Activated naive CD4-positive, alpha-beta T cell (primary cell): ENCODE data around the gene FOXE1.

Source experiments
- DNase-seq, 4 experiments: peaks; one replicate each; lab custom pipeline; 2025; lab: John Stamatoyannopoulos, UW

FOXE1 gene

DNA sequence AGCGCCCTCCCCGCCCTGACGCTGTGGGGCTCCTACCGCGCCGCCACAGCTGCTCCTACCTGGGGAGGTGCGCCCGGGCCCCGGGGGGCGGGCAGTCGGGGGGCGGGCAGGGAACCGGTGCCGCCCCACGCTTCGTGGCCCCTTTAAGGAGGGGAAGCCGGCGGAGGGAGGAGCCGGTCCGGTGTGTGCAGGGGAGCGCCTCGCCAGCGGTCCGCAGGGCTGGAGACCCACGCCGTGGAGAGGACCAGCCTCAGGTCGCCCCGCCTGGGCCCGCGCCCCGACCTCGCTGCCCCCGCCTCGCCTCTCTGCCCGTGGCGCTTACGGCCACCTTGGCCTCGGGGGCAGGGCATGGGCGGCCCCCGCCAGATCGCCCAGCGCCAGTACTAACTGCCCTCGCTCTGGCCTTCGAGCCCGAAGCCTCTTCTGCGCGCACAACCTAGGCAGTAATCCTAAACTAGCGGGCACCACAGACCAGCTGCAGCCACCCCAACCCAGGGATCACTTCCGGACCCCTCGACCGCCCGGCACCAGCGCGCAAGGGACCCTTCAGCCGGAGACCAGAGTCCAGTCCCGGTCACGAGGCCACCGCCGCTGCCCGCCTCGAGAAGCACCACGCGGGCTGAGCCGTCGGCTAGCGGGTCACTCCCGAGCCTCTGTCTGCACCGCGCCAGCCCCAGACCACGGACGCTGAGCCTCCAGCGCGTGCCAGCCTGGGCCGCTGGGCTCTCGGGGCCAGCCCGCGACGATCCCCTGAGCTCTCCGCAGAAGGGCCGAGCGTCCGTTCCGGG lies at the start of gene FOXE1:
Gene FOXE1, plus strand, starts transcription at position 171 of the 788 bp plus-strand sequence. CDS start 689 bp downstream, outside the sequence.
- no peak for DNase-seq

DNA sequence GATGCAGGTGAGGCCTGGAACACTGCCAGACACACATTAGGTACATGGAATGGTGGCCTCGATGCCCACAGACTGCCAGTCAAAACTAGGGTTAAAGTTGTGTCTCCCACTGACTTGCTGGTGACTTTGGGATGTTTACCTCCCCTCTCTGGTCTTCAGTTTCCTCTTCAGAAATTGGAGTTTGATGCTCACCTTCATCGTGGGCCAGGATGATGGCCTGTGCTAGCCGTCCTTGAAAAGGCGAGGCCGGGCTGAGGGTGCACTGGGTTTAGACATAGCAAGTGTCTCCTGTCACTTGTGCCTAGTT lies 49.0 kb upstream of the FOXE1 start:
- no peak for DNase-seq

DNA sequence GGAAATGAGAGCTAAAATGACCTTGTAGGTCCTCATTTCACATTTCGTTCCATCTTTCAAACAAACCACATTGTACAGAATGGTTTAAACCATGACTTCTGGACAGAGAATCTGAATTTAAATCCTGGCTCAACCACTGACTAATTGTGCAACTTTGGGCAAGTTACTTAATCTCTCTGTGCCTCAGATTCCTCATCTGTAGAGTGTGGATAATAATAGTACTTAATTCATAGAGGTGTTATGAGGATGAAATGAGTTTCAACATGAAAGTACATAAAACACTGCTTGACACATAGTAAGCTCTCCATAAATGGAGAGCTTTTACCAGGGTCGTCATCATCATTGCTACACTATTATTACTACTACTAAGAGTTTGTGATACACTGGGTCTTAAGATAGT lies 46.3 kb upstream of the FOXE1 start:
- no peak for DNase-seq

DNA sequence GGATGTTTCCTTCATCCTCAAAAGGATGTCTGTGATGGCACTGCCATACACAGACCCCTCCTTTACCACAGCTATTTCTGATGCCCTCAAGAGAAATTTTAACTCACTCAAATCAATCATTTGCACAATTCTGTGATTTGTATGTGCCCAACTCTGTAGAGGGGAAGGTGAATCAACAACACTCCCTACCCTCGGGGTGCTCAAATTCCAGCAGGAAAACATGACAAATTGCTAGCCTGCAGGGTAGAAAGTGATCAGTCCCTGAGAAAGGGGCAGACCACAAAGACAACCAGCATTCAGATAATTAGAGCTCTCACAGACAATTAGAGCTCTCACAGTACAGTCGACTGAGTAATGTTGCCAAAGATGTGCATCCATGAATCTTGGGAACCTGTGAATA lies 45.3 kb upstream of the FOXE1 start:
- DNase-seq: no peak

DNA sequence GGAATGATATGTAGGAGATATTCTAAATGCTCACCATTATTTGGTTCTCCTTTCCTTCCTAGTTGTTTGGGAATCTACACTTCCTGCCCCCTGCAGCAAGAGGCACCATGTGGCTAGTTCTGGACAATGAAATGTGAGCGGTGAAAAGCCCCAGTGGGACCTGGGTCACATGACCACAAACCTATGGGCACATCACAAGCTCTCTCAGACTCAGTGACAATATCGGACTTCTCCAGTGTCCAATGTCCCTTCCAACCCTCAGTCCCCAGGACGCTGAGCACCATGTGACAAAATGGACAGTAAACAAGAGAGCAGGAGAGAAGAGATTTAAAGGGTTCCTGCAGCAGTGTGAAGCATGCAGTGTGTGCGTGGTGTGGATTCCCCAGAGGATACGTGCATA lies 44.6 kb upstream of the FOXE1 start:
- DNase-seq: no peak

DNA sequence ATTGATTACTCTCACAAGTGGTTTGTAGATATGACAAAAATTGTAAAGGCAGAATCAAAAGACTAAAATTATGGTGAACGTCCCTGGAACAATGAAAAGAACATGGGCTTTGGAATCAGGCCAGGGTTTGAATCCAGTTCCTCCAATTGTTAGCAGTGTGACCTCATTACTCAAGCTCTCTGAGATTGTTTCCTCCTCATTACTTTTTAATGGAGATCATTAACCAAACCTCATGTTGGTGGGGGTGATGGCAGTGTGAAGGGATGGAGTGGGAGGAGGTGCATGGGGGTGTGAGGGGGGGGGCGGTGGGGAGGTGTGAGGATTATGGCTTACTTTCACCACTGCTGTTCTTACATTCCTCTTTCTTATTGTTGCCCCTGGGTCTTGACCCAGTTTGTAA lies 44.1 kb upstream of the FOXE1 start:
- no peak for DNase-seq

DNA sequence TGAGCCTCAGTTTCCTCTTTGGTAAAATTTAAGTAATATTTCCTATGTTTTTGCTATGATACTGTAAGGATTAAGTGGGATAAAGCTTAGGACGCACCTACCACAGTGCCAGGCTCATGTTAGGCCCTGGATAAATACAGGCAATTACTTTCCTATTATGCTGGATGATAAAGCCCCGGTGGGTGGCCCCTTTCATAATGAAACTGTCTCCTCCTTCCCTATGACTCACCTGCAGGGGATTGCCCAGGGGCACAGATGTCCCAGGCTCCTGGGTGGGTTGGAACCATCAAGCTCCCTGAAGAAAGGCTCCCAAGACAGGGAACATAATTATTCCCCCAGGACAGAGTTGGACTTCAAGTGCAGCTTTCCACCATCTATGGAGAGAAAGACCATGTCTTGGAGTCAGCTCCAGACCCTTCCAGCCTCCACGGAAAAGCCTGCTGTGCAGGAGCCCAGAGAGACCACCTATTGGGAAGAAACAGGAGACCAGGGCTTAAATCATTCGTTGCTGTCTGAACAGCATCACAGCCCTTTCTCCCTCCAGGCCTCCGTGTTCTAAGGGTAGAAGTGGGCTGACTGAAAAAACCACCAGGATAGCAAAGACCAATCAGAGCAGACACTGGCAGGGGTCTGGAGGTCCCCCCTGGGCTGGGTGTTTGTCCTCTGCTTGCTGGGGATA lies 43.2 kb upstream of the FOXE1 start:
- no peak for DNase-seq

DNA sequence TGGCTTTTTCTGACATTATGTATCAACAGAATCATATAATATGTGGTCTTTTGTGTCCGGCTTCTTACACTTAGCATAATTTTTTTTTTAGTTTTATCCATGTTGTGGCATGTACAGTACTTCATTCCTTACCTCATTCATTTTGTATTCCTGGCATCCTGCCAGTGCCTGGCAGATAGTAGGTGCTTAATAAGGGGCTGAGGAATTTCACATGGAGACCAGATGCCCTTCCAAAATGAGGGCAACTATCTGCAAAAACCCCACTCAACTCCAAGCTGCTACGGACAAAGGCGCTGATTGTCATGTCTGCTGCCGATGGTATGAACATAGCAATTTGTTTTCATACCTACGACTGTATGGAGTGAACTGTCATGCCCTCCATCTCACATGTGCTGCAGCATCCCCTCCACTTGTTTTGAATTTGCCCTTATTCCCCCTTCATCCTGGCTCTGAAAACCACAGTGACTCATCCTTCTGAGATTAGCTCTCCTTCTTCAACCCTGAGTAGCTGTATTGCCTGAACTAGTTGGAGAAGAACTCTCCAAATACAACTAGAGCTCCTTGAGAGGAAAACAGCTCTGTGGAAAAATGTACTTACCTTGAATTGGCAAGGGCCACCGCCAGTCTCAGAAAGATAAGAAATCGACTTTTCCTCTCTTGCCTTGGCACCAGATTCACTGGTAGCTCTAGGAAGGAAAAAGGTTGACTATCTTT lies 41.3 kb upstream of the FOXE1 start:
- no peak for DNase-seq

DNA sequence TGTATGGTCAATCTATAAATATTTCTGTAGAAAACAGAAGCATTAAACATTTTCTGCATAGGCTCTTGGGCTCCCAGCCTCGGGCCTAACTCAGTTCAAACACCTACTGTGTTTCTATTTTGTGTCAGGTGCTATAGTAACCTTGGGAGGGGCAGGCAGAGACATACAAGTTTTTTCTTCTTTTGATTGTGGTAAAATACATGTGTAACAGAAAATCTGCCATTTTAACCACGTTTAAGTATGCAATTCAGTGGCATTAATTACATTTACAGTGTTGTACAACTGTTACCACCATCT lies 40.8 kb upstream of the FOXE1 start:
- no peak for DNase-seq

DNA sequence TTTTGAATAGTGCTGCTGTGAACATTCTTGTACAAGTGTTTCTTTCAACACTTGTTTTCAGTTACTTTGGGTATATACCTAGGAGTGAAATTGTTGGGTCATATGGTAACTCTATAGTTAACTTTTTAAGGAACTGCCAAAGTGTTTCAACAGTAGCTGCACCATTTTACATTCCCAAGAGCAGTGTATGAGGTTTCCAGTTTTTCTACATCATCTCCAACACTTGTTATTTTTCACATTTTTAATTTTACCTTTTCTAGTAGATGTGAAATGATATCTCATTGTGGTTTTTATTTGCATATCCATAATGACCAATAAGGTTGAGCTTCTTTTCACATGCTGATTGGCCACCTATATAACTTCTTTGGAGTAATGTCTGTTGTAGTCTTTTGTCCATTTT lies 40.0 kb upstream of the FOXE1 start:
- DNase-seq: no peak

DNA sequence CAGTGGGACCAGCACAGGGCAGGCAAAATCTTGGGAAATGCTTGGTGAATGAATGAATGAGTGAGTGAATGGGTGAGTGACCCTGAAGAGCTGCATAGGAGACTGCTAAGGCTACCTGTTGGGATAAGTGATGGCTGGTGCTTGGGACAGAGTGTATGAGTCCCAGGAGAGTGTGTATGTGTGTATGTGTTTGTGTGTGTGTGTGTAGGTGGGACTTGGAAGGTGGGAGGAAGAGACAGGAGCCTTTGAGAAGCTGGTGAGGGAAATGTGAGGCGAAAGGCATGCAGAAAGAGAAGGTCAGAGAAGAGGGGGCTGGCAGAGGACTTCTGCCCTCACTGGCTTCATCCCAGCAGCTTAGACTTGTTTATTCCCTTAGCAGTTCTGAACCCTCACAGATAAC lies 33.3 kb upstream of the FOXE1 start:
- no peak for DNase-seq

DNA sequence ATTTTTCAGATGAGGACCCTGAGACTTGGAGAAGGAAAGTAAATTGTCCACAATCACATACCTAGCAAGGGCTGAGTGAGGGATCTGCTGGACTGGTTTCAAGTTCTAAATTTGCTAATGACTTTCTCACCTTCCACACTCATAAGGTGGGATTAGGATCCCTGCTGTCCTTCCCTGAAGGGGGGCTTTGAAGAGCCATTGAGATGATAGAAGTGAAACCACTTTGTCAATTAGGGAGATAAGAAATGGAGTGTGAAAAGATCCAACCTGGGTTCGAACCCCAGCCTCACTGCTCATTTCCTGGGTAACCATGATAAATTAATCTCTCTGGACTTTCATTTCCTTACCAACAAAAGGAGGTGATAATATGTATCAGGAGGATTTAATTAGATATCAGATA lies 32.7 kb upstream of the FOXE1 start:
- DNase-seq: no peak

DNA sequence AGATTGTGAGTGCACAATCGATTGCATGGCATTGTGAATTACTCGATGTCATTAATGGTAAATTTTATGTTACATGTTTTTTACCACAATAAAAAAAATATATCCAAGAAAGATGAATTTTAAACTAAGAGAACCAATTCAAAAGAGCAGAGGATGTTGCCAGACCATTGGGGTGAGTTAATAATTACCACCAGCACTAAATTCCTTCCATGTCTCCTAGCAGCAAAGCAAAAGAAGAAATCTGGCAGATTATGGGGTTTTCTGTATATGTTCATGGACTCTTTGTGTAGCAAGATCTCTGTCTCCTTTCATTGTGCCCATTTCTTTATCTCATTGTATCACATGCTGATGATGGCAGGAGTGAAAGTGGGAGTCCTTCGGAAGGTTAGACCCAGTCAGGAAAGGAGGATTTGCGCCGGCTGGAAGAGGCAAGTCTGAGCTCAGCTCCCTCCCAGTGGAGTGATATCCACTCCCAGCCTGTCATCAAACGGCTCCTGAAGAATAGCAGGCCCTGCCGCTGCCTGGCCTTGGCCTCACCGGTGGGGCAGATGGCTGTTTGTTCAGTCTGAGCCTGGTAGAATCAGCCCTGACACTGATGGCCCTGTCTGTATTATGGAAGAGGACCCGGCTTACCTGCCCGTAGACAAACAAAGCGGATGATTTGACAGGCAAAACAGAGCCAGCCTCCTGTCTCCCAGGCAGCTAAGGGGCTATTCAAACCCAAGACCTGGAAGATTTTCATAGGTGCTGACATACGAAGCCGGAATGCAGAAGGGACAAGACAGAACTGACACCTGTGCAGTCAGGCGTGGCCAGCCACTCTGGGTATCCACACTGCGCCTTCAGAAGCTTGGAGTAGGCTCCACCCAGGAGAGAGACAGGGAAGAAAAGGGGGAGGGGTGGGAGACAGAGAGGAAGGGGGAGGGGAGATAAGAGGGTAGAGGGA lies 21.9 kb upstream of the FOXE1 start:
- DNase-seq: no peak

DNA sequence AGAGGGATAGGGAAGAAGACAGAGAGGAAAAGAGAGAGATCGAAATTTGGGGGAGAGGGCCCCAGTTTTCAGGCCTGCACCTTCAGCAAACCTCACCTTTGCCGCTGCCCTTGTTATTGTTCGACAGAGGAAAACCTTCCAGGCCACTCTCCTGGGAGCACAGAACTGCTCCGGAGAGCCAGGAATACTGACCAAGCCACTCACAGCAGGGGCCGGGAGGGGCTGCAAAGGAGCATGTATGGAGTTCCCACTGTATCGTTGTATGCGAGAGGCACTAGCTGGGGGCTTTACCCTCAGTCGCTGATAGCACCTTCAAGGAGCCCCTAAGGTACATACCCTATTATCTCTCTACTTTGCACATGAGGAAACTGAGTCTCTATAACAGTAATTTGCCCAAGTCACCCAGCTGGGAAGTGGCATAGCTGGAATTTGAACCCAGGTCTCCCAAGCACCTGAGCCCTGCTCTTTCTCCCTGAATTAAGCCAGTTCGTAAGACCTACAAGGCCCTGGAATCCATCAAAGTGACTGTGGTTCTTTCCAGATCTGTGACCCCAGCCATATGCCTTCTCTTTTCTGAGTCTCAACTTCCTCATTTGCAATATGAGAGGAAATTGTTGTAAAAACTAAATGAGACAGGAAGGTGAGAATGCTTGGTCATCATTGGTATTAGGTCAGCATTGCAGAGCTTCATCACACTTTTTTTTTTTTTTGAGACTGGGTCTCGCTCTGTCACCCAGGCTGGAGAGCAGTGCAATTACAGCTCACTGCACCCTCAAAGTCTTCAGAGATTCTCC lies 21.0 kb upstream of the FOXE1 start:
- no peak for DNase-seq

DNA sequence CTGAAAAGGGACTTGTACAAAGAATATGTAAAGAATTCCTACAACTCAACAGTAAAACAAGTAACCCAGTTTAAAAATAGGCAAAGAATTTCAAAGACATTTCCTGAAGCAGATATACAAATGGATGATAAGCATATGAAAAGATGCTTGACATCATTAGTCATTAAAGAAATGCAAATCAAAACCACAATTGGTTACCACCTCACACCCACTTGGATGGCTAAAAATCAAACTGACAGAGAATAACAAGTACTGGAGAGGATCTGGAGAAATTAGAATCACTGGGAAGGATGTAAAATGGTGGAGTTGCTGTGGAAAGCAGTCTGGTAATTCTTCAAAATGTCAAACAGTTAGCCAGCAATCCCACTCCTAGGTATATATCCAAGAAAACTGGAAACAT lies 12.5 kb upstream of the FOXE1 start:
- DNase-seq: no peak

DNA sequence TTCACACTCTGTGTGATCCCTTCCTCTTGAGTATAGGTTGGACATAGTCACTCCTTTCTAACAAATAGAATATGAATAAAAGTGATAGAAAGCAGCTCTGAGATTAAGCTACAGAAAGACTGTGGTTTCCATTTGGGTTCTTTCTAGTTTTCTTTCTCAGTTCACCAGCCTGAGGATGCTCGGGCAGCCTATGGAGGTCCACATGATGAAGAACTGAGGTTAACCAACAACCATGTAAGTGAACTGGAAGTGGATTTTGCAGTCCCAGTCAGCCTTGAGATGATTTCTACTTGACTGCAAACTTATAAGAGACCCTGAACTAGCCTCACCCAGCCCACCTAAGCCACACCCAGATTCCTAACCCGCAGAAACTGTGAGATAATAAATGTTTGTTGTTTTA lies 10.1 kb upstream of the FOXE1 start:
- DNase-seq: no peak

DNA sequence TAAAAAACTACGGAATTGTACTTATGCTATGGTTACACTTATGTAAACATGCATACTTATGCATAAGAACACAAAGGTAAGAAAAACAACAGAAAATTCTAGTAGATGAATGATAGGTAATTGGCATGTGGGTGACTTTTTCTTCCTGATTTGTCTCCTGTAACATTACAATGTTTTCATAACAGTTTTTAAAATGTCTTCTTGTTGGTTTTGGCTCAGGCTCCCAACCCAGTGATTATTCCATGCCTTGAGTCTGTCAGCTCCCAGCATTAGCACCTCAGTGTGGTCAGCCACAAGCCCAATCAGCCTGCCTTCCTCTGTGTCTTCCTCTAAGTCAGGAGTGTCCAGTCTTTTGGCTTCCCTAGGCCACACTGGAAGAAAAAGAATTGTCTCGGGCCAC lies 7.9 kb upstream of the FOXE1 start:
- DNase-seq: no peak

DNA sequence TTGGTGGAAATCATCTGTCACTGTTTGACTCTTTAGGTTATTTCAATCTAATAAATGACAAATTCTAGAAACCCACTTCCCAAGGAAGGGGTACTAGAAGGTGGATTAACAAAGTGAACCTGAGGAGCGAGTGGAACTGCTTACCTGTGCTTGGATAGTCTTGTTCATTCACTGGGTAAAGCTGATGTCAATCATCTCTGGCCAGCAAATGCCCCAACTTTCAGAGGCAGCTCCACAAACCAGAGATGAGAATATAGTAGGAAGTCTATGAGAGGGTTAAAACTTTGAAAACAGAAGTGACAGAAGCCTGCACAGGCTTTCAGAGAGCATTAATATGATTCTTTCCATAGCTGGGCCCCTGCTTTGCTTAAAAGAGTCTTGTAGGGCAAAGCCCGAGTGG lies 7.3 kb upstream of the FOXE1 start:
- DNase-seq: no peak

DNA sequence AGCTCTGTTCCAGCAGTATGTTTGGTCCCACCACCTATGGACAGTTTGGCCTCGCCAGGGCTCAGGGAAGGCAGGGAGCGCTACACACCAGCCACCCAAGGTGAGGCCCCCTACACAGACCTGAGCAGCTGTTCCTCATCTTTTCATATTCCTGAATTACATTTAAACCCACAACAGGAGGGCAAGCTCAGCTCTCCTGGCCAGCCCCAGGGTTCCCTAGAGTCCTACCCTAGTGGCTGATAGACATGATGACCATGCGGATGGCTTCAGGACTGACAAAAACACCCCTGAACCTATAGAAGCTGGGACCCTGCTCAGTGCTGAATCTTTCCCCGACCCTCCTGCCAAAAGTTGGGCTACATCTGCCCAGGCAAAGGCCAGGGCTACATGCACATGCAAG lies 6.7 kb upstream of the FOXE1 start:
- DNase-seq: no peak

DNA sequence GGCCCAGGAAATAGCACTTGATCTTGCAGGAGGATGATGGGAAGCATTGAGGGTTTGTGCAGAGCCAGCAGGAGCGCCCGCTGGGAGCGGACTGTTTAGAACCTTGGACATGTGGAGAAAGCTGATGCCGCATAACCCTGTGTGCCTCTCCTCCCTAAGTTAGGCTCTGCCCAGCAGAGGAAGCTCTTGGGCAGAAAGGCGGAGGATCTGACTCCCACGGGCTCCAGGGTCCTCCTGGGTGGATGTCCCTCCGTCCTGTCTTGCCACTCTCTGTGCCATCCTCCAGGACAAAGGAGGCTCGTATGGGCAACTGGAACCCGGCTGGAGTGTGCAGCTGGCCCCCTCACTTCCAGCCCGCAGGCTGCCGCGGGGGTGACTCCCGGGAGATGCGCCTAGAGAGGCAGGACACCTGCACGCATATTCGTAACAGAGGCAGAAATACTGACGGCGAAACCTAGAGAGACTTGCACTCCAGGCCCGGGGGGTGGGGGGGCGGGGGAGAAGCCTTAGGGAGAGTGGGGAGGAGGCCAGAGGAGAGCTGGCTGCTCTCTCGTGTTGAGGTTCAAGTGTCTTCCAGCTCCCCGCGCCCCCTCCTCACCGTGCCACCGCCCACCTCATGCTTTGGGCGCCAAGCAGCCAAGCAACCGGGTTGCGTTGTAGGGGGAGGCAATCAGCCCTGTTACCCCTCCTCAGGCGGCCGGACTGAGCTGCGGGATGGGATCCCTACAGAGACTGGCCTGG lies 5.4 kb upstream of the FOXE1 start:
- no peak for DNase-seq

DNA sequence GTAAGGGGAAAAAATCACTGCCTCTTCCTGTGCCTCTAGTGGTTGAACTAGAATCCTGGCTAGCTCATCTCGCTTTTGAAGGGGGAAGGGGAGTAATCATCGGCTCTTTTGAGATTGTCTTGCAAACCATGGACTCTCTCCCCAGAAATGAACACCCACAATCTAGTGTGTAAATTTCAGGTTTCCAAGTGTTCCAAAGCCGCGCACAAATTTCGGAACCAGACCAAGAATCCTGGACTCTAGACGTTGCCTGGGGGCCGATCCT lies 4.9 kb upstream of the FOXE1 start:
- no peak for DNase-seq
